SK-N-SH treated with all-trans-retinoic acid at 6 μM for 48 hours (cell line): ENCODE data around the gene BOK.

Source experiments
- ATAC-seq: fragments of 200-7000 bp; cut with Tn5 transposase; 3 replicates; pipeline ENCODE4 v1.9.1; 2020; ENCODE audit warnings: mild to moderate bottlenecking, moderate library complexity
- ARNTL ChIP-seq: fragments of 450-650 bp; formaldehyde crosslinking; IDR thresholded peaks from 2 replicates; pipeline ENCODE4 v1.5.0; 2020; ENCODE audit warnings: low read depth, mild to moderate bottlenecking, moderate library complexity, borderline replicate concordance
- BACH2 ChIP-seq: fragments of 250-450 bp; sonication (Bioruptor Pico); IDR thresholded peaks from 2 replicates; pipeline ENCODE4 v1.9.0; 2021; ENCODE audit warnings: mild to moderate bottlenecking, borderline replicate concordance
- CREB5 ChIP-seq: fragments of 250-450 bp; sonication (Bioruptor Pico); IDR thresholded peaks from 2 replicates; pipeline ENCODE4 v1.5.1; 2020; ENCODE audit warnings: low read depth, mild to moderate bottlenecking, moderate library complexity
- CSDC2 ChIP-seq: fragments of 250-450 bp; sonication (Bioruptor Pico); IDR thresholded peaks from 2 replicates; pipeline ENCODE4 v1.5.0; 2020; ENCODE audit warnings: mild to moderate bottlenecking, moderate library complexity
- CSRNP3 ChIP-seq: fragments of 250-450 bp; sonication (Bioruptor Pico); IDR thresholded peaks from 2 replicates; pipeline ENCODE4 v1.5.1; 2021; ENCODE audit warnings: mild to moderate bottlenecking, moderate library complexity
- ESRRG ChIP-seq: fragments of 250-450 bp; sonication (Bioruptor Pico); IDR thresholded peaks from 2 replicates; pipeline ENCODE4 v1.6.1; 2021; ENCODE audit warnings: mild to moderate bottlenecking
- GLIS3 ChIP-seq: fragments of 250-450 bp; sonication (Bioruptor Pico); IDR thresholded peaks from 2 replicates; pipeline ENCODE4 v1.5.0; 2020; ENCODE audit warnings: mild to moderate bottlenecking, moderate library complexity
- ISL1 ChIP-seq: fragments of 250-450 bp; sonication (Bioruptor Pico); IDR thresholded peaks from 2 replicates; pipeline ENCODE4 v2.1.2; 2022; ENCODE audit warnings: mild to moderate bottlenecking, moderate library complexity
- OSR1 ChIP-seq: fragments of 250-450 bp; sonication (Bioruptor Pico); IDR thresholded peaks from 2 replicates; pipeline ENCODE4 v1.8.0; 2022; ENCODE audit warnings: moderate library complexity, mild to moderate bottlenecking, inconsistent platforms
- PATZ1 ChIP-seq: fragments of 250-450 bp; sonication (Bioruptor Pico); IDR thresholded peaks from 2 replicates; pipeline ENCODE4 v1.8.0; 2020; ENCODE audit warnings: mild to moderate bottlenecking, moderate library complexity, borderline replicate concordance
- PPARA ChIP-seq: fragments of 250-450 bp; sonication (Bioruptor Pico); IDR thresholded peaks from 2 replicates; pipeline ENCODE4 v1.5.0; 2020; ENCODE audit warnings: mild to moderate bottlenecking, borderline replicate concordance
- RARB ChIP-seq: fragments of 250-450 bp; sonication (Bioruptor Pico); IDR thresholded peaks from 2 replicates; pipeline ENCODE4 v1.8.0; 2021; ENCODE audit warnings: mild to moderate bottlenecking, moderate library complexity
- SNAI2 ChIP-seq: fragments of 250-450 bp; sonication (Bioruptor Pico); IDR thresholded peaks from 2 replicates; pipeline ENCODE4 v1.5.0; 2020; ENCODE audit warnings: mild to moderate bottlenecking, moderate library complexity
- TCF4 ChIP-seq: fragments of 250-450 bp; sonication (Bioruptor Pico); IDR thresholded peaks from 2 replicates; pipeline ENCODE4 v1.8.0; 2021; ENCODE audit warnings: mild to moderate bottlenecking, moderate library complexity, borderline replicate concordance
- TOX ChIP-seq: fragments of 250-450 bp; sonication (Bioruptor Pico); IDR thresholded peaks from 2 replicates; pipeline ENCODE4 v1.8.0; 2021; ENCODE audit warnings: mild to moderate bottlenecking, moderate library complexity, borderline replicate concordance
- ZC3H10 ChIP-seq: fragments of 250-450 bp; sonication (Bioruptor Pico); IDR thresholded peaks from 2 replicates; pipeline ENCODE4 v1.5.1; 2021; ENCODE audit warnings: mild to moderate bottlenecking, moderate library complexity
- ZFP3 ChIP-seq: fragments of 250-450 bp; sonication (Bioruptor Pico); IDR thresholded peaks from 2 replicates; pipeline ENCODE4 v1.5.0; 2020; ENCODE audit warnings: mild to moderate bottlenecking, moderate library complexity
- ZFP30 ChIP-seq: fragments of 450-650 bp; formaldehyde crosslinking; IDR thresholded peaks from 2 replicates; pipeline ENCODE4 v1.5.0; 2022; ENCODE audit warnings: mild to moderate bottlenecking, moderate library complexity
- ZNF565 ChIP-seq: fragments of 450-650 bp; formaldehyde crosslinking; conservative IDR thresholded peaks from 2 replicates; pipeline ENCODE4 v1.5.0; 2020; ENCODE audit warnings: low read depth, mild to moderate bottlenecking, moderate library complexity
- ZNF70 ChIP-seq: fragments of 450-650 bp; formaldehyde crosslinking; IDR thresholded peaks from 2 replicates; pipeline ENCODE4 v1.5.0; 2020; ENCODE audit warnings: mild to moderate bottlenecking, moderate library complexity
- ZNF8 ChIP-seq: fragments of 450-650 bp; formaldehyde crosslinking; IDR thresholded peaks from 2 replicates; pipeline ENCODE4 v1.5.0; 2020; ENCODE audit warnings: mild to moderate bottlenecking, moderate library complexity

BOK gene

GRCh38 chr2:241547781-241548450, 10.6 kb upstream of the BOK start (continued):
- TF ChIP-seq PATZ1 (CRISPR knock-in tag) (no peak), CSDC2 (CRISPR knock-in tag) (no peak), PPARA (no peak), CSRNP3 (CRISPR knock-in tag) (no peak), CREB5 (CRISPR knock-in tag) (no peak), ZFP3 (CRISPR knock-in tag) (no peak), ZFP30 (CRISPR knock-in tag) (no peak), TOX (CRISPR knock-in tag) (no peak), SNAI2 (CRISPR knock-in tag) (no peak)

GRCh38 chr2:241548451-241548835, 10.1 kb upstream of the BOK start:
- ATAC-seq: no peak
- no peak for TF ChIP-seq ZFP30 (CRISPR knock-in tag)
- no peak for TF ChIP-seq PPARA
- no peak for TF ChIP-seq RARB (CRISPR knock-in tag)
- TF ChIP-seq OSR1 (CRISPR knock-in tag): no peak
- TF ChIP-seq TCF4 (CRISPR knock-in tag): no peak
- no peak for TF ChIP-seq BACH2 (CRISPR knock-in tag)
- no peak for TF ChIP-seq ISL1

GRCh38 chr2:241550616-241551580, 7.6 kb upstream of the BOK start:
- no peak for ATAC-seq
- no peak for TF ChIP-seq BACH2 (CRISPR knock-in tag)
- no peak for TF ChIP-seq ZNF8 (CRISPR knock-in tag)
- TF ChIP-seq CREB5 (CRISPR knock-in tag): no peak
- TF ChIP-seq GLIS3 (CRISPR knock-in tag): no peak
- TF ChIP-seq ZFP30 (CRISPR knock-in tag): no peak
- no peak for TF ChIP-seq ESRRG (CRISPR knock-in tag)
- TF ChIP-seq ZNF565 (CRISPR knock-in tag): no peak
- no peak for TF ChIP-seq ZNF70
- TF ChIP-seq CSRNP3 (CRISPR knock-in tag): no peak
- no peak for TF ChIP-seq ISL1
- no peak for TF ChIP-seq RARB (CRISPR knock-in tag)
- no peak for TF ChIP-seq PATZ1 (CRISPR knock-in tag)
- TF ChIP-seq CSDC2 (CRISPR knock-in tag): no peak
- TF ChIP-seq PPARA: no peak
- TF ChIP-seq ZC3H10: no peak
- no peak for TF ChIP-seq TOX (CRISPR knock-in tag)
- TF ChIP-seq ARNTL (CRISPR knock-in tag): no peak
